DOHH2 (cell line): Measurements from ENCODE around the gene NFYC.

Source experiments
- H3F3A ChIP-seq: fragments of 200-600 bp; sonication (generic), shearing (Covaris generic); 2 replicates; pipeline ENCODE4 v1.6.0; 2016; ENCODE audit warnings: antibody characterized with exemption, mild to moderate bottlenecking; ENCODE audit not compliant: control insufficient read depth, insufficient read depth
- H3K27ac ChIP-seq: fragments of 200-600 bp; sonication (generic); 2 replicates; pipeline ENCODE4 v1.5.1; 2014; ENCODE audit warnings: low read depth, mild to moderate bottlenecking, low read length, moderate library complexity
- H3K27me3 ChIP-seq: fragments of 200-600 bp; sonication (generic); 2 replicates; pipeline ENCODE4 v1.6.1; 2014; ENCODE audit warnings: mild to moderate bottlenecking, low read length, mixed read lengths; ENCODE audit not compliant: control insufficient read depth
- H3K36me3 ChIP-seq: fragments of 200-600 bp; sonication (generic); 2 replicates; pipeline ENCODE4 v1.6.1; 2014; ENCODE audit warnings: mild to moderate bottlenecking, low read length, moderate library complexity, mixed read lengths; ENCODE audit not compliant: control insufficient read depth
- H3K4me1 ChIP-seq: fragments of 200-600 bp; sonication (generic); 2 replicates; pipeline ENCODE4 v1.6.1; 2014; ENCODE audit warnings: mild to moderate bottlenecking, low read length, mixed read lengths; ENCODE audit not compliant: control insufficient read depth
- H3K4me2 ChIP-seq: fragments of 200-600 bp; sonication (generic); 2 replicates; pipeline ENCODE4 v1.6.0; 2014; ENCODE audit warnings: mild to moderate bottlenecking, low read length, moderate library complexity
- H3K4me3 ChIP-seq: fragments of 200-600 bp; sonication (generic); 2 replicates; pipeline ENCODE4 v1.5.1; 2014; ENCODE audit warnings: mild to moderate bottlenecking, low read length, mixed read lengths
- H3K79me2 ChIP-seq: fragments of 200-600 bp; sonication (generic); 2 replicates; pipeline ENCODE4 v1.6.1; 2014; ENCODE audit warnings: mild to moderate bottlenecking, low read length, mixed read lengths; ENCODE audit not compliant: control insufficient read depth
- H3K9me2 ChIP-seq: fragments of 200-600 bp; sonication (generic); replicated peaks from 2 replicates; pipeline ENCODE4 v1.6.1; 2014; ENCODE audit warnings: mild to moderate bottlenecking, low read length, mixed read lengths; ENCODE audit not compliant: control insufficient read depth
- H3K9me3 ChIP-seq: fragments of 200-600 bp; sonication (generic); 2 replicates; pipeline ENCODE4 v1.6.1; 2014; ENCODE audit warnings: antibody characterized with exemption, low read length, mixed read lengths; ENCODE audit not compliant: control insufficient read depth, insufficient read depth
- H4K20me1 ChIP-seq: fragments of 200-600 bp; sonication (generic); 2 replicates; pipeline ENCODE4 v1.6.0; 2014; ENCODE audit warnings: low read depth, mild to moderate bottlenecking, antibody characterized with exemption, low read length, moderate library complexity; ENCODE audit not compliant: control insufficient read depth, insufficient read depth
- CTCF ChIP-seq: fragments of 200-600 bp; sonication (generic); IDR thresholded peaks from one replicate; pipeline ENCODE4 v1.5.1; 2014; ENCODE audit warnings: antibody characterized with exemption, mild to moderate bottlenecking, low read depth, low read length; ENCODE audit not compliant: poor library complexity, severe bottlenecking
- EZH2phosphoT487 ChIP-seq: fragments of 200-600 bp; sonication (generic); IDR thresholded peaks from 2 replicates; pipeline ENCODE4 v1.6.1; 2017; ENCODE audit warnings: borderline replicate concordance, mild to moderate bottlenecking, antibody characterized with exemption, low read length, moderate library complexity, mixed read lengths

The NFYC gene

GRCh38 chr1:40709100-40709801, 17.7 kb downstream of the NFYC start:
- Histone ChIP-seq H3K9me3 (no peaks in the 10 kb centered on the region), H4K20me1 (no peaks in the 10 kb centered on the region), H3F3A (0 out of 2 replicates have a peak, but pooled peaks cover 2% of the 10 kb centered on the region), H3K4me2 (peak overlapping the region; percentile 82), H3K36me3 (peaks cover 26% of the 10 kb centered on the region), H3K27me3 (no peaks in the 10 kb centered on the region), H3K79me2 (peaks cover 97% of the 10 kb centered on the region), H3K9me2 (no peaks in the 10 kb centered on the region), H3K4me3 (peak overlapping the region; percentile 91), H3K27ac (peak overlapping the region; percentile 87), H3K4me1 (peaks cover 69% of the 10 kb centered on the region)
- TF ChIP-seq CTCF (no peak), EZH2phosphoT487 (no peak)

GRCh38 chr1:40709802-40710278, 18.3 kb downstream of the NFYC start:
- no peaks in the 10 kb centered on the region for H3K27me3 ChIP-seq
- no peaks in the 10 kb centered on the region for H3K9me3 ChIP-seq
- peaks cover 26% of the 10 kb centered on the region for H3K36me3 ChIP-seq
- no peak for TF ChIP-seq CTCF
- no peak for TF ChIP-seq EZH2phosphoT487
- peak overlapping the region; percentile 82 for H3K4me2 ChIP-seq
- H3K4me3 ChIP-seq, result peak overlapping the region; percentile 91
- H3K9me2 ChIP-seq, result no peaks in the 10 kb centered on the region
- peaks cover 63% of the 10 kb centered on the region for H3K4me1 ChIP-seq
- peak overlapping the region; percentile 87 for H3K27ac ChIP-seq
- H3K79me2 ChIP-seq, result peaks cover 96% of the 10 kb centered on the region
- no peaks in the 10 kb centered on the region for H4K20me1 ChIP-seq
- H3F3A ChIP-seq, result 0 out of 2 replicates have a peak, but pooled peaks cover 2% of the 10 kb centered on the region

GRCh38 chr1:40710581-40711315, 19.2 kb downstream of the NFYC start:
- Histone ChIP-seq H3K9me2 (no peaks in the 10 kb centered on the region), H3K4me3 (peak overlapping the region; percentile 91), H3F3A (0 out of 2 replicates have a peak, but pooled peaks cover 2% of the 10 kb centered on the region), H3K27me3 (no peaks in the 10 kb centered on the region), H3K36me3 (peaks cover 26% of the 10 kb centered on the region), H3K79me2 (peaks cover 95% of the 10 kb centered on the region), H3K9me3 (no peaks in the 10 kb centered on the region), H3K27ac (peak overlapping the region; percentile 87), H4K20me1 (no peaks in the 10 kb centered on the region), H3K4me2 (peak overlapping the region; percentile 82), H3K4me1 (peaks cover 59% of the 10 kb centered on the region)
- no peak for TF ChIP-seq EZH2phosphoT487
- TF ChIP-seq CTCF, result no peak
